ENCODE measurements around the gene IGFL3. TPM values are rescaled to one million over a fixed set of nuclear protein-coding genes. Genes with fewer than 3 reads are reported as not detected.

The IGFL3 gene
- total RNA-seq, 1 experiment from 2014 or later: not detected

DNA sequence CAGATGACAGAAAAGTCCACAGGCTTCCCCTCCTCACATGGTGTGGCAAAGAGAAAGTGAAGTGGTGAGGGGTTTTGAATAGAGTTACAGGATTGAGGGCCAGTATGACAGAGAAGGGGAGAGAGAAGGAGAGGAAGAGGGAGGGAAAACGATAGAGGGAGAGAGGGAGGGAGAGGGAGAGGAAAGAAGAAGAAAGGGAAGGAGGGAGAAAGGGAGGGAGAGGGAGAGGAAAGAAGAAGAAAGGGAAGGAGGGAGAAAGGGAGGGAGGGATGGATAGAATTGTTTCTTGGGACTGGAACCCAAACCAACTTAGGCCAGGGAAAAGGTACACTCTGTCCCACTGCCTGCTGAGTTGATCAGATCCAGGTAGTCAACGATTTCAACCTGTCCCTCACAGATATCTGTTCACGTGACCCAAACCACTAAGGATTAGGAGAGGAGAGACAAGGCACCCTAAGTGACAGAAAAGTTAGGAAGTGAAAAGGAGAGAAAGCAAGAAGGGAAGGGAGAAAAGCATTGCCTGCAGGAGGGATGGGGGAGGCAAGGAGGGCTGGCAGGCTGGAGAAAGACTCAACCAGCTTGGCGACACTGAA is 8.1 kb upstream of the IGFL3 start:
- Histone ChIP-seq H3K4me2 (ENCODE audit: insufficient read depth, insufficient read length, low read length) (peak overlapping the region; percentile 55), H2AK5ac (ENCODE audit: insufficient read length, low read length) (peak overlapping the region; percentile 2), H3K27ac (ENCODE audit: insufficient read length, low read depth, low read length) (peak overlapping the region; percentile 87), H3K4ac (ENCODE audit: low read depth, low read length) (peak overlapping the region; percentile 17), H3K9me3 (ENCODE audit: control insufficient read depth, low read depth, low read length) (no peaks in the 10 kb centered on the region), H2AFZ (ENCODE audit: low read length) (no peak overlapping the region), H2BK15ac (ENCODE audit: low read depth, low read length) (no peak overlapping the region), H3K18ac (ENCODE audit: insufficient read length, low read depth, low read length) (peak overlapping the region; percentile 95), H3K56ac (ENCODE audit: insufficient read length, low read depth, low read length) (peak overlapping the region; percentile 58), H2BK5ac (ENCODE audit: insufficient read length, low read length) (peak overlapping the region; percentile 12), H3K79me1 (ENCODE audit: insufficient read depth, low read depth, low read length, poor library complexity, severe bottlenecking) (no peaks in the 10 kb centered on the region), H3K23me2 (ENCODE audit: insufficient read length, low read depth, low read length, poor library complexity, severe bottlenecking) (no peaks in the 10 kb centered on the region), H3K79me2 (ENCODE audit: insufficient read depth, low read length) (no peaks in the 10 kb centered on the region), H2BK20ac (ENCODE audit: low read depth, low read length, poor library complexity, severe bottlenecking) (no peak overlapping the region), H3K9ac (ENCODE audit: extremely low read depth, insufficient read length, low read length) (peak overlapping the region; percentile 85), H4K5ac (ENCODE audit: insufficient read length, low read depth, low read length) (peak overlapping the region; percentile 74), H3T11ph (ENCODE audit: low read length) (peak overlapping the region; percentile 96), H3K4me1 (ENCODE audit: insufficient read depth, low read length) (no peaks in the 10 kb centered on the region; the same call in 1 of the 2 replicates), H4K8ac (replicated peaks; ENCODE audit: insufficient read length, low read depth, low read length) (peak overlapping the region; percentile 57), H3K23ac (ENCODE audit: insufficient read length, low read depth, low read length) (no peak overlapping the region), H3K27me3 (ENCODE audit: insufficient read depth, low read length) (no peaks in the 10 kb centered on the region), H4K20me1 (ENCODE audit: control insufficient read depth, insufficient read depth, insufficient read length) (no peaks in the 10 kb centered on the region), H4K91ac (ENCODE audit: insufficient read length, low read depth, low read length) (peak overlapping the region; percentile 66), H2BK120ac (ENCODE audit: low read depth, low read length, poor library complexity, severe bottlenecking) (peak overlapping the region; percentile 87), H3K14ac (ENCODE audit: insufficient read depth, low read length) (peak overlapping the region; percentile 77), H2BK12ac (ENCODE audit: insufficient read length, low read depth, low read length) (peak overlapping the region; percentile 4)
- Mint-ChIP-seq H3K27ac (peak overlapping the region; percentile 98 to 99 (median 99)), H3K9me3 (peaks cover 7 to 11% of the 10 kb centered on the region in 2 experiments), H3K4me3 (peak overlapping the region; percentile 33 to 50; a peak in 4 of 5 replicates), H3K36me3 (ENCODE audit: insufficient read depth in 1 of 3, low read depth in 3 of 3) (peaks cover 4 to 23% (median 9%) of the 10 kb centered on the region in 3 experiments), H3K4me1 (peaks cover 28 to 31% of the 10 kb centered on the region in 2 experiments), H3K27me3 (ENCODE audit: low read depth) (peaks cover 2% of the 10 kb centered on the region; the same call in 1 of the 2 replicates)
- DNase-seq: no peak
- no CpG with 5 or more reads among the region's 4 CpGs for WGBS (ENCODE audit: extremely low coverage, insufficient read length, low lambda C conversion rate)
- TF ChIP-seq, protein P1, sequence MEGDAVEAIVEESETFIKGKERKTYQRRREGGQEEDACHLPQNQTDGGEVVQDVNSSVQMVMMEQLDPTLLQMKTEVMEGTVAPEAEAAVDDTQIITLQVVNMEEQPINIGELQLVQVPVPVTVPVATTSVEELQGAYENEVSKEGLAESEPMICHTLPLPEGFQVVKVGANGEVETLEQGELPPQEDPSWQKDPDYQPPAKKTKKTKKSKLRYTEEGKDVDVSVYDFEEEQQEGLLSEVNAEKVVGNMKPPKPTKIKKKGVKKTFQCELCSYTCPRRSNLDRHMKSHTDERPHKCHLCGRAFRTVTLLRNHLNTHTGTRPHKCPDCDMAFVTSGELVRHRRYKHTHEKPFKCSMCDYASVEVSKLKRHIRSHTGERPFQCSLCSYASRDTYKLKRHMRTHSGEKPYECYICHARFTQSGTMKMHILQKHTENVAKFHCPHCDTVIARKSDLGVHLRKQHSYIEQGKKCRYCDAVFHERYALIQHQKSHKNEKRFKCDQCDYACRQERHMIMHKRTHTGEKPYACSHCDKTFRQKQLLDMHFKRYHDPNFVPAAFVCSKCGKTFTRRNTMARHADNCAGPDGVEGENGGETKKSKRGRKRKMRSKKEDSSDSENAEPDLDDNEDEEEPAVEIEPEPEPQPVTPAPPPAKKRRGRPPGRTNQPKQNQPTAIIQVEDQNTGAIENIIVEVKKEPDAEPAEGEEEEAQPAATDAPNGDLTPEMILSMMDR (conservative IDR thresholded peaks at IDR 0.05): no peak

Measured in H9 (cell line).